Fibroblast of mammary gland (primary cell): ENCODE data around the gene ACP7.
"Not testable (repeated sequence)": the region's sequence is repeated elsewhere in the genome, so short reads cannot be mapped to it uniquely, and the experiment has no call there.

Source experiments
- DNase-seq: peaks from one replicate; pipeline ENCODE4 v3.0.0-alpha.2; 2010; ENCODE audit warnings: low read depth
- H3K4me3 ChIP-seq: 2 replicates; pipeline ENCODE4 v1.5.1; 2011; ENCODE audit warnings: low read depth, mild to moderate bottlenecking, low read length, moderate library complexity; ENCODE audit not compliant: control insufficient read depth
- TF ChIP-seq, protein P1 (sequence below): conservative IDR thresholded peaks from 2 replicates; pipeline ENCODE4 v1.5.1; 2011; ENCODE audit warnings: low read depth, low read length, inconsistent platforms; ENCODE audit not compliant: control insufficient read depth, insufficient read depth

Gene ACP7

DNA sequence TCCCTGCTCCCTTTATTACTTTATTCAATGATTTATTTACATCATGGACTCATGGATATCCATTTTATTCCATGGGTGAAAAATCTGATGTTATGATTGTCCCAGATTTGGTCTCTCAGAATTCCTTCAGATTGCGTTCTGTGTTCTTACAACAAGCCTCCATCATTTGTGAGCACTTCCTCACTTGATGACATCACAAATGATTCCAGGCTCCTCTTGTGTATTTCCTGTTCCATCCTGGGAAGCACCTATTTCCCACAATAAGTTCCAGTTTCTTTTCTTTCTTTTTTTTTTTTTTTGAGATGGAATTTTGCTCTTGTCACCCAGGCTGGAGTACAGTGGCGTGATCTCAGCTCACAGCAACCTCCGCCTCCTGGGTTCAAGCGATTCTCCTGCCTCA, 6.7 kb downstream of the ACP7 start:
- DNase-seq, result no peak
- TF ChIP-seq, protein P1, sequence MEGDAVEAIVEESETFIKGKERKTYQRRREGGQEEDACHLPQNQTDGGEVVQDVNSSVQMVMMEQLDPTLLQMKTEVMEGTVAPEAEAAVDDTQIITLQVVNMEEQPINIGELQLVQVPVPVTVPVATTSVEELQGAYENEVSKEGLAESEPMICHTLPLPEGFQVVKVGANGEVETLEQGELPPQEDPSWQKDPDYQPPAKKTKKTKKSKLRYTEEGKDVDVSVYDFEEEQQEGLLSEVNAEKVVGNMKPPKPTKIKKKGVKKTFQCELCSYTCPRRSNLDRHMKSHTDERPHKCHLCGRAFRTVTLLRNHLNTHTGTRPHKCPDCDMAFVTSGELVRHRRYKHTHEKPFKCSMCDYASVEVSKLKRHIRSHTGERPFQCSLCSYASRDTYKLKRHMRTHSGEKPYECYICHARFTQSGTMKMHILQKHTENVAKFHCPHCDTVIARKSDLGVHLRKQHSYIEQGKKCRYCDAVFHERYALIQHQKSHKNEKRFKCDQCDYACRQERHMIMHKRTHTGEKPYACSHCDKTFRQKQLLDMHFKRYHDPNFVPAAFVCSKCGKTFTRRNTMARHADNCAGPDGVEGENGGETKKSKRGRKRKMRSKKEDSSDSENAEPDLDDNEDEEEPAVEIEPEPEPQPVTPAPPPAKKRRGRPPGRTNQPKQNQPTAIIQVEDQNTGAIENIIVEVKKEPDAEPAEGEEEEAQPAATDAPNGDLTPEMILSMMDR, result no peak
- no peak overlapping the region for H3K4me3 ChIP-seq

DNA sequence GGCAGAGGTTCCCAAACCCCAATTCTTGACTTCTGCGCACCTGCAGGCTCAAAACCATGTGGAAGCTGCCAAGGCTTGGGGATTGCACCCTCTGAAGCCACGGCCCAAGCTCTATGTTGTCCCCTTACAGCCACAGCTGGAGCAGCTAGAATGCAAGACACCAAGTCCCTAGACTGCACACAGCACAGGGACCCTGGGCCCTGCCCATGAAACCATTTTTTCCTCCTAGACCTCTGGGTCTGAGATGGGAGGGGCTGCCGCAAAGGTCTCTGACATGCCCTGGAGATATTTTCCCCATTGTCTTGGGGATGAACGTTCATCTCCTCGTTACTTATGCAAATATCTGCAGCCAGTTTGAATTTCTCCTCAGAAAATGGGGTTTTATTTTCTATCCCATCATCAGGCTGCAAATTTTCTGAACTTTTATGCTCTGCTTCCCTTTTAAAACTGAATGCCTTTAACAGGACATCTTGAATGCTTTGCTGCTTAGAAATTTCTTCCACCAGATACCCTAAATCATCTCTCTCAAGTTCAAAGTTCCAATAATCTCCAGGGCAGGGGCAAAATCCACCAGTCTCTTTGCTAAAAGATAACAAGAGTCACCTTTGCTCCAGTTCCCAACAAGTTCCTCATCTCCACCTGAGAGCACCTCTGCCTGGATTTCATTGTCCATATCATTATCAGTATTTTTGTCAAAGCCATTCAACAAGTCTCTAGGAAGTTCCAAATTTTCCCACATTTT, 11.8 kb downstream of the ACP7 start:
- not testable (repeated sequence) for H3K4me3 ChIP-seq, DNase-seq

DNA sequence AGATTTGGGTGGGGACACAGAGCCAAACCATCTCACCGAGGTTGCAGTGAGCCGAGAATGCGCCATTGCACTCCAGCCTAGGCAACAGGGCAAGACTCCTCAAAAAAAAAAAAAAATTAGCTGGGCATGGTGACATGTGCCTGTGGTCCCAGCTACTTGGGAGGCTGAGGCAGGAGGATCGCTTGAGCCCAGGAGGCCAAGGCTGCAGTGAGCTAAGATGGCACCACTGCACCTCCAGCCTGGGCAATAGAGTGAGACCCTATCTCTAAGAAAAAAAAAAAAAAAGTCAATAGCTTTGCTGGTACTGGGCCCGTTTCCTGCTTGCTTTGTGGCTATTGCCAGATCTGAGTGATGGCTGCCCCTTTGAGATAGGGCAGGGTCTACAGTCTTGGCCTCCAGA, 13.1 kb downstream of the ACP7 start:
- H3K4me3 ChIP-seq, result no peak overlapping the region
- no peak for DNase-seq
- TF ChIP-seq, protein P1, result no peak

DNA sequence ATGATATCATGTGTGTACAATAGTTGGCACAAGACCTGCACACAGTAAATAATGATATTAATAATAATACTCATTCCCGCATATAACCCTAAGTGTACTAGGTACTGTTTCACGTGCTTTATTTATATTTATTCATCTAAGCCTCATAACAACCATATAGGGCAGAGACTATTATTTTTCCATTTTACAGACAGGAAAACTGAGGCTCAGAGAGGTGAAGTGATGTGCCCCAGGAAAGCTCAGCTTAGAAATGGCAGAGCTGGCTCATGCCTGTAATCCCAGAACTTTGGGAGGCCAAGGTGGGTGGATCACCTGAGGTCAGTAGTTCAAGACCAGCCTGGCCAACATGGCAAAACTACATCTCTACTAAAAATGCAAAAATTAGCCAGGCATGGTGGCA, 13.6 kb downstream of the ACP7 start:
- no peak overlapping the region for H3K4me3 ChIP-seq
- DNase-seq, result no peak
- TF ChIP-seq, protein P1, result no peak

DNA sequence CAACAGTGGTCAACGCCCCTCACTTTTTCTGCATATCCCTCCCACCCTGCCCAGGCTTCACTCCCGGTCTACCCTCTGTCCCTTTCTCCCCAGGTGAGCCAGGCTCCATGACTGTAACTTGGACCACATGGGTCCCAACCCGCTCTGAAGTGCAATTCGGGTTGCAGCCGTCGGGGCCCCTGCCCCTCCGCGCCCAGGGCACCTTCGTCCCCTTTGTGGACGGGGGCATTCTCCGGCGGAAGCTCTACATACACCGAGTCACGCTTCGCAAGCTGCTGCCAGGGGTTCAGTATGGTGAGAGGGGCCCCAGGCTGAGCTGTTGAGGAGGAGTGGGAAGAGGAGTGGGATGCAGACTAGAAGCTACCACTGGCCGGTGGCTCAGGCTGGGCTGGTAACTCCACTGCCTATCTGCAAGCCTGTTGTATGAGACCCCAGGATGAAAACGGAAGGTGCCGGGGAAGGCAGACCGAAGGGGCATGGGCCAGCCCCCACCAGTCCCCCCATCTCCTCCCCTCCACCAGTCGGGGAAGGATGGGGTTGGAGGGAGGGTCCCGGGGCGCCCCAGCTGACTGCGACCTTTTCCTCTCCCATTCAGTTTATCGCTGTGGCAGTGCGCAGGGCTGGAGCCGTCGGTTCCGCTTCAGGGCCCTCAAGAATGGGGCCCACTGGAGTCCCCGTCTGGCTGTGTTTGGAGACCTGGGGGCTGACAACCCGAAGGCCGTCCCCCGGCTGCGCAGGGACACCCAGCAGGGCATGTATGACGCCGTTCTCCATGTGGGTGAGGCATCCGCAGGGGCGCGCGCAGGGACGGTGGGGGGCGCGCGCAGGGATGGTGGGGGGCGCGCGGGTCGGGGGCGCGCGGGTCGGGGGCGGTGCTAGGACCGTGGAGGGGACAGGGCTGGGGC, 14.4 kb downstream of the ACP7 start:
- TF ChIP-seq, protein P1, result no peak
- H3K4me3 ChIP-seq, result no peak overlapping the region
- DNase-seq, result no peak

DNA sequence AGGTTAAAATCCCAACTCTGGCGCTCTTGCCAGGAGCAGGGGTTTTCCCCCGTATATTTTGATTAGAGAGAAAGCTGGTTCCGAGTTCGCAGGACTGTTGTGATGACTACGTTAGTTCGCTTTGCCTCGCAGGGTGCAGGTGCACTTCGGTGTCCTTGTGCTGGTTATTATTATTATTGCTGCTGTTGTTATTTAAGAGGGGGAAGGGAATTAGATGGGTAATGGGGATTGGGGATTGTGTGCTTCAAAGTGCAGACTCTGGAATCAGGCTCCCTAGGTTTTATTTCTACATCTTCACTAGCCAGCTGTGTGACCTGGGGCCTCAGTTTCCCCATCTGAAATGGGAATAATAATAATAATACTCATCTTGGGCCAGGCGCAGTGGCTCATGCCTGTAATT, 15.2 kb downstream of the ACP7 start:
- H3K4me3 ChIP-seq, result no peak overlapping the region
- TF ChIP-seq, protein P1, result no peak

DNA sequence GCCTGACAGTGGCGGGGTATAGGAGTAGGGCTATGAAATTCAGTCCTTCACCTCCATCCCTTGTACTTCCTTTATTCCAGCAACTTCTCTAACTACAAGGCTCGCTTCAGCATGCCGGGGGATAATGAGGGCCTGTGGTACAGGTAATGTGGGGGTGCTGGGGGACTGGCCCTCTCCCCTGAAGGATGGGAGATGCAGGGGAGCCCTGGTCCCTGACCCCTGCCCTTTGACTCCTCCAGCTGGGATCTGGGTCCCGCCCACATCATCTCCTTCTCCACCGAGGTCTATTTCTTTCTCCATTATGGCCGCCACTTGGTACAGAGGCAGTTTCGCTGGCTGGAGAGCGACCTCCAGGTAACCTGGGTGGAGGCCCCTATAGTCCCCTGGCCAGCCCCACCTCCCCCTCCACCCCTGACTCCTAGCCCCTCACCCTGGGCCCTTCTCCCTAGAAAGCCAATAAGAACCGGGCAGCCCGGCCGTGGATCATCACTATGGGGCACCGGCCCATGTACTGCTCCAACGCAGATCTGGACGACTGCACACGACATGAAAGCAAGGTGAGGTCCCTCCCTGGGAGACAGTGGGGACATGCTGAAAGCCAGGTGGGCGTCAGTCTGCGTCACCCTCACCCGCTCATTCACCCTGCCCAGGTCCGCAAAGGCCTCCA, 16.5 kb downstream of the ACP7 start:
- no peak for DNase-seq
- TF ChIP-seq, protein P1, result no peak
- no peak overlapping the region for H3K4me3 ChIP-seq

More for the DNA sequence above, 15.2 kb downstream of the ACP7 start:
- no peak for DNase-seq
